Measurements from ENCODE around the gene SLC25A42.
"Not testable (repeated sequence)": the region's sequence is repeated elsewhere in the genome, so short reads cannot be mapped to it uniquely, and the experiment has no call there.

SLC25A42 gene

GRCh38 chr19:19068659-19069654, 5.2 kb downstream of the SLC25A42 start:
- DNase-seq (ENCODE audit: low read depth, low spot score), result no peak

- no peak for DNase-seq (ENCODE audit: low read depth, low spot score)
These were observed 8.1 kb downstream of the SLC25A42 start for GRCh38 chr19:19071897-19072296.

- DNase-seq (ENCODE audit: low read depth, low spot score), result no peak
These were observed 10.5 kb downstream of the SLC25A42 start for GRCh38 chr19:19074196-19074882.

GRCh38 chr19:19075126-19075525, 11.3 kb downstream of the SLC25A42 start:
- DNase-seq (ENCODE audit: low read depth, low spot score), result no peak

GRCh38 chr19:19076476-19076875, 12.7 kb downstream of the SLC25A42 start:
- no peak for DNase-seq (ENCODE audit: low read depth, low spot score)

GRCh38 chr19:19077103-19077502, 13.3 kb downstream of the SLC25A42 start:
- no peak for DNase-seq (ENCODE audit: low read depth, low spot score)

GRCh38 chr19:19078801-19079200, 15.0 kb downstream of the SLC25A42 start:
- DNase-seq (ENCODE audit: low read depth, low spot score), result no peak

- DNase-seq (ENCODE audit: low read depth, low spot score), result no peak
These were observed 15.8 kb downstream of the SLC25A42 start for GRCh38 chr19:19079571-19079970.

- no peak for DNase-seq (ENCODE audit: low read depth, low spot score)
These were observed 17.9 kb downstream of the SLC25A42 start for GRCh38 chr19:19081642-19082151.

GRCh38 chr19:19083413-19084178, 19.8 kb downstream of the SLC25A42 start:
- DNase-seq (ENCODE audit: low read depth, low spot score), result no peak

GRCh38 chr19:19087676-19088075, 23.9 kb downstream of the SLC25A42 start:
- DNase-seq (ENCODE audit: low read depth, low spot score), result no peak

GRCh38 chr19:19094513-19094912, 30.7 kb downstream of the SLC25A42 start:
- DNase-seq (ENCODE audit: low read depth, low spot score), result no peak

GRCh38 chr19:19095691-19096090, 31.9 kb downstream of the SLC25A42 start:
- no peak for DNase-seq (ENCODE audit: low read depth, low spot score)

- no peak for DNase-seq (ENCODE audit: low read depth, low spot score)
These were observed 33.1 kb downstream of the SLC25A42 start for GRCh38 chr19:19096641-19097627.

- no peak for DNase-seq (ENCODE audit: low read depth, low spot score)
These were observed 34.4 kb downstream of the SLC25A42 start for GRCh38 chr19:19098084-19098702.

GRCh38 chr19:19098703-19099632, 35.2 kb downstream of the SLC25A42 start:
- no peak for DNase-seq (ENCODE audit: low read depth, low spot score)

- DNase-seq (ENCODE audit: low read depth, low spot score), result no peak
These were observed 37.7 kb downstream of the SLC25A42 start for GRCh38 chr19:19101540-19101939.

- DNase-seq (ENCODE audit: low read depth, low spot score), result not testable (repeated sequence)
These were observed 38.8 kb downstream of the SLC25A42 start for GRCh38 chr19:19102566-19102965.

GRCh38 chr19:19103167-19103566, 39.4 kb downstream of the SLC25A42 start:
- no peak for DNase-seq (ENCODE audit: low read depth, low spot score)

Data from iPS DF 19.7 (cell line).